Measurements from ENCODE around the gene UHRF1.

The UHRF1 gene

DNA sequence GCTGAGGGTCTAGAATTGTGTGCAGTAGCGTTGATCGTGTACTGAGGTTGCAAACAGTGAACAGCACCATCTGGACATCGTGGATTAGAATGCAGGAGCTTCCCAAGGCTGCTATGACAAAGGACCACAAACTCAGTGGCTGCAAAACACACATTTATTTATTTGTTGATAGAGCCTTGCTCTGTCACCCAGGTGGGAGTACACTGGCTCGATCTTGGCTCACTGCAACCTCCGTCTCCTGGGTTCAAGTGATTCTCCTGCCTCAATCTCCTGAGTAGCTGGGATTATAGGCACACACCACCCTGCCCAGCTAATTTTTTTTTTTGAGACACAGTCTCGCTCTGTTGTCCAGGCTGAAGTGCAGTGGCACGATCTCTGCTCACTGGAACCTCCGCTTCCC, 2.3 kb upstream of the UHRF1 start:
- peaks cover 22% of the 10 kb centered on the region for H3K4me1 ChIP-seq (ENCODE audit: control insufficient read depth, insufficient read depth, low read length)
- H3K9me3 ChIP-seq (ENCODE audit: control insufficient read depth, low read length): no peaks in the 10 kb centered on the region
- H3K27me3 ChIP-seq (ENCODE audit: control insufficient read depth, insufficient read depth, low read length): peaks cover 9% of the 10 kb centered on the region
- no peaks in the 10 kb centered on the region for H3K36me3 ChIP-seq (ENCODE audit: control insufficient read depth, insufficient read depth, low read length)
- no peak overlapping the region for H3K9ac ChIP-seq (ENCODE audit: low read length)
- H3K4me3 ChIP-seq (ENCODE audit: low read length): no peak overlapping the region

GRCh38 chr19:4908360-4908759, 941 bp upstream of the UHRF1 start:
- no peaks in the 10 kb centered on the region for H3K36me3 ChIP-seq (ENCODE audit: control insufficient read depth, insufficient read depth, low read length)
- H3K27me3 ChIP-seq (ENCODE audit: control insufficient read depth, insufficient read depth, low read length): peaks cover 9% of the 10 kb centered on the region
- peaks cover 27% of the 10 kb centered on the region for H3K4me1 ChIP-seq (ENCODE audit: control insufficient read depth, insufficient read depth, low read length)
- no peak overlapping the region for H3K9ac ChIP-seq (ENCODE audit: low read length)
- H3K9me3 ChIP-seq (ENCODE audit: control insufficient read depth, low read length): no peaks in the 10 kb centered on the region
- no peak overlapping the region for H3K4me3 ChIP-seq (ENCODE audit: low read length)

DNA sequence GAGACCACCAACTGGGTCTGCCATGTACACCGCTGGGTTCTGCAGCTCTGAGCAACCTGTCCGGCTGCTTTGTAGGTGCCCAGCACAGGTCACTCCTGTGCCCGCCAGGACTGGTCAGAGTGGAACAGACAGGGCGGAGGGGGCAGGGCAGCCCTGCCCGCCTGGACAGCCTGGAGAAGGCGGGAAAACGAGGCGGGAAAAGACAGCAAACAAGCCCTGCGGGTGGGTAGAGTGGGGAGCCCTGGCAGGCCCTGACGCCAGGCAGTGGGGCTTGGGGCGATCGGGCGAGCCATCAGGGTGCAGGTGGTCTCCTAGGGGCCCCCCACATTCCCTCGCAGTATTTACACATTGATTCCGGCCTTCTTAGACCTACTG, 533 bp upstream of the UHRF1 start:
- Histone ChIP-seq H3K36me3 (ENCODE audit: control insufficient read depth, insufficient read depth, low read length) (no peaks in the 10 kb centered on the region), H3K4me3 (ENCODE audit: low read length) (no peak overlapping the region), H3K27me3 (ENCODE audit: control insufficient read depth, insufficient read depth, low read length) (peaks cover 9% of the 10 kb centered on the region), H3K4me1 (ENCODE audit: control insufficient read depth, insufficient read depth, low read length) (peaks cover 27% of the 10 kb centered on the region), H3K9ac (ENCODE audit: low read length) (no peak overlapping the region), H3K9me3 (ENCODE audit: control insufficient read depth, low read length) (no peaks in the 10 kb centered on the region)

- peak overlapping the region; percentile 9 for H3K4me3 ChIP-seq (ENCODE audit: low read length)
- H3K36me3 ChIP-seq (ENCODE audit: control insufficient read depth, insufficient read depth, low read length): no peaks in the 10 kb centered on the region
- peaks cover 27% of the 10 kb centered on the region for H3K4me1 ChIP-seq (ENCODE audit: control insufficient read depth, insufficient read depth, low read length)
- no peaks in the 10 kb centered on the region for H3K9me3 ChIP-seq (ENCODE audit: control insufficient read depth, low read length)
- H3K27me3 ChIP-seq (ENCODE audit: control insufficient read depth, insufficient read depth, low read length): peaks cover 9% of the 10 kb centered on the region
- H3K9ac ChIP-seq (ENCODE audit: low read length): peak overlapping the region; percentile 24
These were observed 744 bp downstream of the UHRF1 start for GRCh38 chr19:4909897-4910593.

DNA sequence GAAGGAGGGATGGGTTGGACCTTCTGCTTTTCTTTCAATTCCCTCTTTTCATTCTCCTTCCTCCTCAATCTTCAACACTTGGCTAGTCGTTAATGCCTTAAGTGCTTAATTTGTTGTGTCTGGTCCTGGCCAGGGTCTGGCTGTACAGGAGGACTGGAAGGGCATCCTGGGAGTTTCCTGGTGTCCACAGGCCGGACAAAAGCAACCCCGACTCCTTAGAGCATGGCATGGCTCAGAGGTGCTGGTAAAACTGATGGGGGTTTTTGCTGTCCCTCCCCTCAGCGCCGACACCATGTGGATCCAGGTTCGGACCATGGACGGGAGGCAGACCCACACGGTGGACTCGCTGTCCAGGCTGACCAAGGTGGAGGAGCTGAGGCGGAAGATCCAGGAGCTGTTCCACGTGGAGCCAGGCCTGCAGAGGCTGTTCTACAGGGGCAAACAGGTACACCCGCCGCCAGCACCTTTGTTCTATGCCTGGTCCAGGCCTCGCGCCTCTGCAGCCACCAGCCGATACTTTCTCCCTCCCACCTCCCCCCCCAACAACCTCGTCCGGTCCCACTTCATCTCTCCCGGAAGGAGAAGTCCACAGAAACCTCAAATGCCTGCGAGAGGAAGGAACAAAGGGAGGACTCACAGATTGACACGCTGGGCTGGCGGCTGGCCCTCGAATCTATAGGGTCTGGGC, 1.4 kb downstream of the UHRF1 start:
- peak overlapping the region; percentile 9 for H3K4me3 ChIP-seq (ENCODE audit: low read length)
- H3K27me3 ChIP-seq (ENCODE audit: control insufficient read depth, insufficient read depth, low read length): peaks cover 9% of the 10 kb centered on the region
- H3K9me3 ChIP-seq (ENCODE audit: control insufficient read depth, low read length): no peaks in the 10 kb centered on the region
- H3K36me3 ChIP-seq (ENCODE audit: control insufficient read depth, insufficient read depth, low read length): no peaks in the 10 kb centered on the region
- H3K9ac ChIP-seq (ENCODE audit: low read length): peak overlapping the region; percentile 24
- peaks cover 32% of the 10 kb centered on the region for H3K4me1 ChIP-seq (ENCODE audit: control insufficient read depth, insufficient read depth, low read length)

DNA sequence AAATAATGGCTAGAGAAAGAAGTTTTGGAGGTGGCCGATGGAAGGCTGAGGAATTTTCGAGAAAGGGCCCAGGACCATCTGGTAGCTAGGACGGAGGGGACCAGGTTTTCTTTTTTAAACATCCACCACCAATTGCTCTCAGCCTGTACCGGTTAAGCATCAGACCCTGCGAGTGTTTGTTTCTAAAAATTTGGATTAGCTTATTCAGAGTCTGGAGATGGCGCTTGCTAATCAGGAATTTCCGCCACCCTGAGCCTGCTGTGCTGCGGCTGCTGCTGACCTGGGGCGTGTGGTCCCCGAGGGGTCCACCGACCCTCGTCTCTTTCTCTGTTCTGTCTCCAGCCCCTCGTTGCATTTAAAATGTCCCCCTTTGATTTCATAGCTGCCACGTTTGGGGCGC, 2.0 kb downstream of the UHRF1 start:
- Histone ChIP-seq H3K36me3 (ENCODE audit: control insufficient read depth, insufficient read depth, low read length) (no peaks in the 10 kb centered on the region), H3K4me1 (ENCODE audit: control insufficient read depth, insufficient read depth, low read length) (peaks cover 34% of the 10 kb centered on the region), H3K27me3 (ENCODE audit: control insufficient read depth, insufficient read depth, low read length) (peaks cover 9% of the 10 kb centered on the region), H3K4me3 (ENCODE audit: low read length) (no peak overlapping the region), H3K9me3 (ENCODE audit: control insufficient read depth, low read length) (no peaks in the 10 kb centered on the region), H3K9ac (ENCODE audit: low read length) (no peak overlapping the region)

DNA sequence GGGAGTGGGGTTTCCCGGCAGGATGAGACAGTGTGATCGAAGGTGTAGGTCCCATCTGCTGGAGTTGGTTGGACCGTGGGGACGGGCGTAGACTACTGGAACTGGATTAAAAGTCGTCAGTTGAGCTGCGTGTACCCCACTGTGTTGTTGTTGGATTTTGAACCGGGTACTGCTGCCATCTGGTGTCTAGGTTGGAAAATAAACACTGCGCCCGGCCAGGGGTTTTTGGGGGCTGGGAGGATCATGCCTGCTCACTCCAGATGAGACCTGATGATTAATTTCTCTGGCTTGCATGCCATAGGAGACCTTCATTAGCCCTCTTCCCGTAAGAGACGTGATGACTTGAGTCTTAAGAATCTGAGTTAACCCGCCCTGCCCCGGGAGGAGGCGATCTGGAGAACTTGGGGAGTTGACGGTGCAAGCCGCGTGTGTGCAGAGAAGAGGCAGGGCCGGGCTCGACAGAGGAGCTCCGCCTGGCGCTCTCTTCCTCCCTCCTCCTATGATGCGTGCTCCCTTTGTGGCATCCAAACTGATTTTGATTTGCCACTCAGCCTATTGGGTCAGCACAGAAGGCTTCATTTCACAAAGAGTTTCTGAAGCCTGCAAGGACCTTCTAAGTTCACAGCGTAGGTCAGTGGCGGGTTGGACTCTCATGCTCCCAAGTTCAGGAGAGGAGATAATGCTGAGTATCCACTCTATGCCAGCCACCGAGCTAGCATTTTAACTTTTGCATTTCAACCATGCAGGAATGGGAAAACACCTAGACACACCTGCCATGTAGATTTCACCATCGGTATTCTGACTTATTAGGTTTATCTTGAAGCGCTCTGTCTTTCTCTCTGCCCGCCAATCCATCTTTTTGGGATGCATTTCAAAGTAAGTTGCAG, 2.7 kb downstream of the UHRF1 start:
- Histone ChIP-seq H3K36me3 (ENCODE audit: control insufficient read depth, insufficient read depth, low read length) (no peaks in the 10 kb centered on the region), H3K4me1 (ENCODE audit: control insufficient read depth, insufficient read depth, low read length) (peaks cover 34% of the 10 kb centered on the region), H3K27me3 (ENCODE audit: control insufficient read depth, insufficient read depth, low read length) (peaks cover 9% of the 10 kb centered on the region), H3K9me3 (ENCODE audit: control insufficient read depth, low read length) (no peaks in the 10 kb centered on the region), H3K4me3 (ENCODE audit: low read length) (no peak overlapping the region), H3K9ac (ENCODE audit: low read length) (no peak overlapping the region)

DNA sequence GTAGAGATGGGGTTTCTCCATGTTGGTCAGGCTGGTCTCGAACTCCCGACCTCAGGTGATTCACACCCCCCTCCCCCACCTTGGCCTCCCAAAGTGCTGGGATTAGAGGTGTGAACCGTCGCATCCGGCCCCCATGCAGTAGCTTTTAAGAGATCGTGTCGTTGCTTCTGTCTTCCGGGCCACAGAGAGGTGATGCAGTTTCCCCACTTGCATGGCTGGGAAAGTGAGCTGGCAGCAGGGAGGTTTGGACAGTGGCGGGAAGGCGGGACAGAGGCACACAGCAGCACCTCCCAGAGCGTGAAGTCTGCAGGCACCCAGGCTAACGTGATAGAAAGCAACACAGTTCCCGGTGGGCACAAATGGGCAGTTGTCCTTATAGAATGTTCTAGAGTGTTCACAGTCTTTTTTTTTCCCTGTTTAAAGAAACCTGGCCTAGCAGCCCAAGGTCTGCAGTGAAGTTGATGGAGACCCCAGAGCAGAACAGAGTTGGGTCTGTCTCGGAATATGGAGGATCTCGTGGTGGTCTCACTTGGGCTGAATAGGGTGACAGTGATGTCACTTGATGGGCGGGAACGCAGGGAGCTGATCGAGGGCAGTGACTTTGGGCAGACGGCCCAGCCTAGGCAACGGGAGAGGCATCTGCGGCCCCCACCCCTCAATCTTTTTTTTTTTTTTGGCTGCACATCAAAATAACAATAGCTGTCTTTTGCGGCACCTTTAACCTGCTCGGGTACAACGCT, 4.9 kb downstream of the UHRF1 start:
- Histone ChIP-seq H3K36me3 (ENCODE audit: control insufficient read depth, insufficient read depth, low read length) (no peaks in the 10 kb centered on the region), H3K4me3 (ENCODE audit: low read length) (no peak overlapping the region), H3K4me1 (ENCODE audit: control insufficient read depth, insufficient read depth, low read length) (peaks cover 30% of the 10 kb centered on the region), H3K9me3 (ENCODE audit: control insufficient read depth, low read length) (no peaks in the 10 kb centered on the region), H3K9ac (ENCODE audit: low read length) (no peak overlapping the region), H3K27me3 (ENCODE audit: control insufficient read depth, insufficient read depth, low read length) (no peaks in the 10 kb centered on the region)

DNA sequence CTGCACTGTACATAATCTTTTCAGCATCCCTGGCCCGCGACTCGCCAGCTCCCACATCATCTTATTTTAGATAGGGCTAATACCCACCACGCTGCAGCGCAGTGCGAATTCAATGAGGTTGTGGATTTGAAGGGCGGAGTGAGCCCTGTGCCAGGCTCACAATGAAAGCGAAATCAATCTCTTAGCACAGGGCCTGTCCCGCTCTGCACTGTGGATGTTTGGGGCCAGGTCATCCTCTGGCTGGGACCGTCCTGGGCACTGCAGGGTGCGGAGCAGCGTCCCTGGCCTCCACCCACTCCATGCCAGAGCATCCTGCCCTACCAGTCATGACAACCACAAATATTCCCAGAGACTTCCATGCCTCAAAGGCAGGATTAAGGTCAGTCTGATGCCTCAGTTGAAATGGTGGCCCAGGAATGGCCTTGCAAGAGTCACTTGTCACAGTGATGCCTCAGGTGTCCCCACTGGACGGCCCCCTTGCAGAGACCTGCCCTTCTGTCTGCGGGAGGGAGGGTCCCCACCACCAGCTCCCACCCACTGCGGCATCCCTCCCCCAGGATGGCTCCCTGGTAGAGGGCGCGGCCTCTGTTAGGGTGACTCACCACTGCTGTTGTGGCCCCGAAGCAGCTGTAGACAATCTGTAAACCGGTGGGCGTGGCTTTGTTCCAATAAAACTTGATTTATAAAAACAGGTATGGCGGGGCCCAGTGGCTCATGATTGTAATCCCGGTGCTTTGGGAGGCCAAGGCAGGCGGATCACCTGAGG, 5.6 kb downstream of the UHRF1 start:
- no peaks in the 10 kb centered on the region for H3K9me3 ChIP-seq (ENCODE audit: control insufficient read depth, low read length)
- H3K36me3 ChIP-seq (ENCODE audit: control insufficient read depth, insufficient read depth, low read length): no peaks in the 10 kb centered on the region
- peaks cover 28% of the 10 kb centered on the region for H3K4me1 ChIP-seq (ENCODE audit: control insufficient read depth, insufficient read depth, low read length)
- no peaks in the 10 kb centered on the region for H3K27me3 ChIP-seq (ENCODE audit: control insufficient read depth, insufficient read depth, low read length)
- no peak overlapping the region for H3K4me3 ChIP-seq (ENCODE audit: low read length)
- no peak overlapping the region for H3K9ac ChIP-seq (ENCODE audit: low read length)

- Histone ChIP-seq H3K36me3 (ENCODE audit: control insufficient read depth, insufficient read depth, low read length) (no peaks in the 10 kb centered on the region), H3K27me3 (ENCODE audit: control insufficient read depth, insufficient read depth, low read length) (no peaks in the 10 kb centered on the region), H3K9ac (ENCODE audit: low read length) (peak overlapping the region; percentile 48), H3K9me3 (ENCODE audit: control insufficient read depth, low read length) (no peaks in the 10 kb centered on the region), H3K4me1 (ENCODE audit: control insufficient read depth, insufficient read depth, low read length) (peaks cover 15% of the 10 kb centered on the region), H3K4me3 (ENCODE audit: low read length) (no peak overlapping the region)
These were observed 7.2 kb downstream of the UHRF1 start for GRCh38 chr19:4916292-4917082.

Measured in mucosa of stomach (tissue), 1 donor.